GM12878 (cell line): Measurements from ENCODE around the gene EYA4. TPM values are rescaled to one million over a fixed set of nuclear protein-coding genes. Genes with fewer than 3 reads are reported as not detected.

Source experiments
- BCL11A ChIP-seq: IDR thresholded peaks from 2 replicates; pipeline ENCODE4 v1.6.1; 2011; ENCODE audit warnings: low read depth, low read length
- BRCA1 ChIP-seq: IDR thresholded peaks from 2 replicates; pipeline ENCODE4 v1.6.1; 2011; ENCODE audit warnings: low read depth, low read length, improper control_type of control experiment
- CUX1 ChIP-seq: IDR thresholded peaks from 2 replicates; pipeline ENCODE4 v1.6.1; 2012; ENCODE audit warnings: improper control_type of control experiment, low read depth, low read length; ENCODE audit not compliant: insufficient replicate concordance
- POLR2AphosphoS2 ChIP-seq: IDR thresholded peaks from 2 replicates; pipeline ENCODE4 v1.6.1; 2011; ENCODE audit warnings: low read depth, mild to moderate bottlenecking, low read length, improper control_type of control experiment, moderate library complexity
- RFX5 ChIP-seq: IDR thresholded peaks from 2 replicates; pipeline ENCODE4 v1.6.1; 2011; ENCODE audit warnings: low read depth, low read length, improper control_type of control experiment
- STAT1 ChIP-seq: fragments of 450-650 bp; conservative IDR thresholded peaks from 2 replicates; pipeline ENCODE4 v1.6.1; 2014; ENCODE audit warnings: antibody characterized with exemption, mild to moderate bottlenecking
- ZBTB4 ChIP-seq: fragments of 450-650 bp; formaldehyde crosslinking; IDR thresholded peaks from 2 replicates; pipeline ENCODE4 v1.4.0; 2022; ENCODE audit warnings: mild to moderate bottlenecking, moderate library complexity
- ZSCAN29 ChIP-seq: fragments of 450-650 bp; IDR thresholded peaks from 2 replicates; pipeline ENCODE4 v1.6.1; 2017; ENCODE audit warnings: mild to moderate bottlenecking, moderate library complexity
- polyA plus RNA-seq, 11 experiments: library from polyadenylated mRNA; depleted of rRNA in 4 of 11; unstranded in 6 of 11; stranded (reverse) in 5 of 11; fragments of >200 nt; fragmentation: Nextera tagmentation in 4 of 11; fragmentation: Illumina TruSeq in 1 of 11; extraction: Ambion mirVana in 4 of 11; extraction: Trizol in 1 of 11; gene quantifications; 1 replicate in 1 of 11; 2 replicates in 10 of 11; pipeline versions ENCODE4 v1.2.1 to v1.2.3, GENCODE V29; 2011 to 2016; ENCODE audit warnings: inconsistent platforms in 2 of 11, missing spikeins in 2 of 11, low read depth in 1 of 11
- total RNA-seq, 4 experiments: library from RNA; depleted of rRNA in 3 of 4; stranded (reverse); fragments of >200 nt in 3 of 4; fragmentation: Illumina TruSeq in 1 of 4; extraction: Trizol in 1 of 4; gene quantifications; 2 replicates each; pipeline versions ENCODE4 v1.2.1 to v1.2.3, GENCODE V29; 2013 to 2021

Gene EYA4
- total and polyA plus RNA-seq, 10 of the 15 experiments (the other 5 are each of a cell fraction or from before 2014, with no cell fraction given): 0.02 TPM; not detected in 9

GRCh38 chr6:133225560-133225959 lies 15.6 kb upstream of the EYA4 start (continued):
- TF ChIP-seq CUX1: no peak
- no peak for TF ChIP-seq ZBTB4 (CRISPR knock-in tag)
- no peak for TF ChIP-seq BCL11A
- no peak for TF ChIP-seq ZSCAN29
- TF ChIP-seq POLR2AphosphoS2: no peak
- no peak for TF ChIP-seq RFX5
- no peak for TF ChIP-seq STAT1
- no peak for TF ChIP-seq BRCA1
- TF ChIP-seq, all 136 proteins: peak for 0
